GM21528 (cell line): ENCODE measurements around the gene POLR2L.

Experiments used
- ATAC-seq: cut with Tn5 transposase; IDR thresholded peaks from one replicate; pipeline ENCODE4 v1.9.1; 2021; ENCODE audit warnings: mild to moderate bottlenecking, moderate library complexity; ENCODE audit not compliant: unreplicated experiment, low FRiP score

POLR2L gene

GRCh38 chr11:797296-798092 lies 44.8 kb downstream of the POLR2L start:
- peak; percentile 33 for ATAC-seq

GRCh38 chr11:796565-797295 lies 45.6 kb downstream of the POLR2L start:
- peak; percentile 0 for ATAC-seq

DNA sequence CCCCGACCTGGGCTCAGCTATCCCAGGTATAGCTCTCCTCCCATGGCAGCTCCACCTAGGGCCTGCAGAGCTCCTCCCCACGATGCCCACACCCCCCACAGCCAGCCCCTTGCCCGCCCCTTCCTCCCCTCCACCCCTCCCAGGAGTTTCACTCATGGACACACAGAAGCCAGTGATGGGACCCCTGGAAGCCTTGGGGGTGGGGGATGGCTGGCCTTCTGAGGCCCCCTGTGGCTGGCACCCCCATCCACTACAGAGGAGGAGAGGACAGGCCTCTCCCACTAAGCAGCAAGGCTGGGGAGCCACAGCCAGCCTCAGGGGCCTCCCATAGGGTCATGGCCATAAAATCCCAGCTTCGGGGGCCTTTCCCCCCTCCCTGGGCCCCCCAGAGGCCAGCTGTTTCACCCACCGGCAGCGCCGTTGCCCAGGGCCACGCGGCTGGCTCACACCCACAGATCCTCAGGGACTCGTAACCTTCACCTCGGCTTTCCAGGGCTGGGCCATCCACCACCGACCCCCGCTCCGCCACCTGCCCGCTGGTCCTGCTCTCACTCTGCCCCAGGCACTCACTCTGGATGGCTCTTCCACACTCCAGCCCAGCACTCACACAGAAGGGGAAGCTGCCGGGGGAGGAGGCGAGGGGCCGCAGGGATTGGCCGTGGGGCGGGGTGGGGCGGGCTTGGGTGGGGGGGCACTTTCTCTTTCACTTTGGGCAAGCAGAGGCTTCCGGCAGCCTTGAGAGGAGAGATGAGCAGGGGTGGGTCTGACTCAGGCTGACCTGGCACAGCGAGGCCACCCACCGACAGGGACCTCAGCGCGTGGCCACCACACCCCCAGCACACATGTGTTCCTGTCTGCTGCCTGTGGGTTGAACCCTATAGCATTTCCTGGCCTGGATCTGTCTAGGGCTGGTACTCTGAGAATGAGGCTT lies 46.4 kb downstream of the POLR2L start:
- no peak for ATAC-seq

GRCh38 chr11:794766-795633 lies 47.3 kb downstream of the POLR2L start:
- ATAC-seq = no peak

DNA sequence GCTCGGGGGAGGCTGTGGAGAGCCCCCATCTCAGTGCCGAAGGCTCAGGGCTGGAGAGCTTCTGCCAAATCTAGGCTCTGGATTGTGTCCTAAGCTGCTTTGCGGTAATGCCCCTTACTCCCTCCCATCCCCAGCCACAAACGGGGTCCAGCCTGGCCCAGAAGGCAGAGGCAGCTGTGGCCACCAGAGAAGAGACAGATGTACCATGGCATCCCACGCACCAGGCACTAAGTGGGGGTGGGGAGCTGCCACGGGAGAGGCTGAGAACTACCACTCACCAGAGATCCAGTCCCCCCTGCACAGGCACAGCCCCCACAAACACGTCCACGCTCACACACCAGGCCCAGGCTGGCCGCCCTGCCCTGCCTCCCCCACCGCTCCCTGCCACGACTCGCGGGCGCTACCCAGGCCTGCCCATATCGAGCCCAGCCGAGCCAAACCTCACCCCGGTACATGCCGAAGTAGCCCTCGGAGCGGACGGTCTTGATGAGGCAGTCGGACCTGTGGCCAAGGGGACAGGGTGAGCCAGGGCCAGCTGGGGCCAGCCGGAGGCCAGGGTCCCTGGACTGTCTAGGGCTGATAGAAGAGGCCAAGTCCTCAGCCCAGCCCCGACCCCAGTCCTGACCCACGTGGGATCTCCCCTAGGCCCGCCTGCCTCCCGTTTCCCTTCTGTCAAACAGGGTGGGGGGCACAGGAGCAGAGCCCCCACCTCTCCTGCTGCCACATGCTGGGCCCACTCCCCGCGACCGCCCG lies 48.1 kb downstream of the POLR2L start:
- no peak for ATAC-seq

DNA sequence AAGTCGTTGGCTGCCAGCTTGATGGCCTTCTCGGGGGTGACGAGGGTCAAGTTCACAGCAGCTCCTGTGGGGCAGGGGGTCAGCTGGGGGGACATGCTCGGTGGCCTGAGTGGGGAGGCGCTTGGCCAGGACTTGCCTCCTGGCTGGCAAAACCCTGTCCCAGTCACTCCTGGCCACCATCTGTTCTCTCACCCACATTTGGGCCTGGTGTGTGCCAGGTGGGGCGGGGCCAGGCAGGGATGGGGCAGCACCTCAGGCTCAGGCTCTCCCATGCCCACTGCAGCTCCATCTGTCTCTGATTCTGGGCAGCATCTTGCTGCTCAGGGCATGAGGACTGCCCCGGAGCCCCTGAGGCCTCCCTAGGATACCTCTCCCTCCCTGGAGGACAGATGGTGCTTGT lies 48.8 kb downstream of the POLR2L start:
- ATAC-seq = no peak

- ATAC-seq = no peak
Measured at GRCh38 chr11:792873-793272, 49.5 kb downstream of the POLR2L start.

DNA sequence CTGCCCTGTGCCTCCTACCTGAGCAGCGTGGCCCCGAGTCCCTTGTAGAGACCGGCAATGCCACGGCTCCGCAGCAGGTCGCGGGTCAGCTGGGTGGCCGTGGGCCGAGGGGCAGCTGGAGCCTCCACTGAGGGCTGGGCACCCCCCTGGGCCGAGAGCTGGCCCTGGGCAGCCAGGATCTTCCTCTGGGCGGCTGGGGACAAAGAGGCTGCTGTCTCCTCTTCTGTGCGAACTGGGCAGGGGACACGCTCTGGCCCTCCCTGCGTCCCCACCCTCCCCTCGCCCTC lies 49.9 kb downstream of the POLR2L start:
- ATAC-seq = no peak

- ATAC-seq = no peak
Measured at GRCh38 chr11:791658-792534, 50.4 kb downstream of the POLR2L start.

DNA sequence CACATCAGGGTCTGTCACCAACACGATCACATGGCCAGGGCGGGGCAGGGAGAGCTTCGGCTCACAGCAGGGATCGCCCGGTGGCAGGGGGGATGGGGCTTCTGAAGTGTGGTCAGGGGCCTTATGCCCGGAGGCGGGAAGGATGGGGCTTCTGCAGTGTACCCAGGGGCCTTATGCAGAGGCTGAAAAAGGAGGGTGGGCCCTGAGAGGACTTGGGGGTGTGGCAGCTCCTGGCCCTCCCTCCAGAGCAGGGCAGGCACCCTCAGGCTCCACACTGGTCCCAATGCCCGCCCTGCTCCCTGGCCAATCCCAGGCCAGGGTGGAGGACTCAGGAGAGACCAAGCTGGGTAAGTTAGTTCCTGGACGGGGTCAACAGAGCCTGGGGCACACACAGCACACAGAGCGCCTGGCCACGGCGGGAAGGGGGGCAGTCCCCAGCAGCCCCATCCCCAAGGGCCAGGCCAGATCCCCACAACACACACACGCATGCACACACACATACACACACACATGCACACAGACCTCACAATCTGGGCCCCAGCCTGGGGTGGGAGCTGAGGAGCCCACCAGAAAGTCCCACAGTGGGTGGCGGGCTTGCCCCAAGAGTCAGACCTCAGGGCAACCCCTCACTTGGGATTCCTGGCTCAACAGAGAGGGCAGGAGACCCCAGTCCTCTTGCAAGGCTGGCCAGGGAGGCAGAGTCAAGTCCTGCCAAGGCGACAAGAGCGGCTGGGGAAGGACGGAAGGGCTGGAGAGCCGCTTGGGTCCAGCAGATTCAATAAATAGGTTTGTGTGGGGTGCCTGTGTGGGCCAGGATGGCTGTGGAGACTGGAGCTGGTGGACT lies 51.4 kb downstream of the POLR2L start:
- no peak for ATAC-seq

DNA sequence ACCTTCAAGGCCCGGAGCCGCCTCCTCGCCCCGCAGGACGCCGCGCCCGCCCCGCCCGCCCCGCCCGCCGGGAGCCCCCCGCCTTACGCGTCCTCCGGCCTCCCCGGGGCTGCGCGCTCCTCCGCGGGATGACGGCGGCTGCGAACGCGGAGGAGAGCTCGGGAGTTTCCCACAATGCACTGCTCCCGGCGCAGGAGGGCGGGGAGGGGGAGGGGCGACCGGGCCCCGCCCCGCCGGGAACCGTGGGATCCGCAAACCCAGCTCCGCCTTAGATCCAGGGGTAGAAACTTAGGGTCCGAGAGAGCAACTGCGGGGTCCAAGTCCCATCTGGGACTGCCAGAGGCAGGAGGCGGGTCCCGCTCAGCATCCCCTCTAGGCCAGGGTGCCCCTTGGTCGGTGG lies 52.4 kb downstream of the POLR2L start, which contains the start of gene CEND1:
TSS of gene CEND1 (minus strand) at position 148 of the 400 bp plus-strand sequence. CDS start 1,514 bp downstream, outside the sequence.
- ATAC-seq = no peak
